GM21423 (cell line): ENCODE results near the gene OSR1.
"Not testable (repeated sequence)": the region's sequence is repeated elsewhere in the genome, so short reads cannot be mapped to it uniquely, and the experiment has no call there.

Experiments used
- ATAC-seq: cut with Tn5 transposase; IDR thresholded peaks from one replicate; pipeline ENCODE4 v1.9.1; 2021; ENCODE audit warnings: mild to moderate bottlenecking, moderate library complexity; ENCODE audit not compliant: unreplicated experiment

OSR1 gene

DNA sequence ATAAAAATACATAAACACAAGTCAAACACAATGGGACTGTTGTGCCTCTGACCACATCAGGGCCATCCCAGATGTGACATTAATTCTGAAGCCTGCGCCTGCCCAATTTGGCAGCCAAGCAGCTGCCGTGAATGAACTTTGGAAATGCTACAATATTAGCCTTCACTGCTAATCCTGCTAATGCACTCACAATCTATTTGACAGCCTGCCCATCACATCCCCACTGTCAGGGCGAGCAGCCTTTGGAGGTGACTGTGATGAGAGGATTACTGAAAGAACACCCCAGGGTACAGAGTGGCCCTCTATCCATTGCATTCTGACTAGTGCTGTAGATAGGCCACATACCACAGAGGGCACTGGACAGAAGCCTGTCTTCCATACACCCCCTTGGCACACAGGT is 21.6 kb downstream of the OSR1 start:
- no peak for ATAC-seq

- ATAC-seq: no peak
Observed at GRCh38 chr2:19332503-19332902, 25.9 kb downstream of the OSR1 start.

DNA sequence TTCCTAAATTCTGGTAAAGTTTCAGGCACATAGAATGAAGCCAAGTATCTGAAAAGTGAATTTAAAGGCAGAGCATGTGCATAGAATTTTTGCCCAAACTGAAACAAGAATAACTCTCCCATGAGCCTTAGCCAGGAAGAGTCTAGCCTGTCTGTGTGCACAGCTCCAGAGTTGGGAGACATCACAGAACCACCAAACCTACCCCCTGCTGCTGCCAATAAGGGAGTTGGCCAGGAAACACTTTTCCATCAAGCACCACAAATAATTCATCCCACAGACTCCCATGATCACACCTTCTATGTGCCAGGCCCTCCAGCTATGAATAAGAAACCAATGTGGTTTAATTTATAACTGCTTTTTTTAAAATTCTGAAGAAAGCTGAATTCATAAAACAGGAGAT is 27.0 kb downstream of the OSR1 start:
- no peak for ATAC-seq

DNA sequence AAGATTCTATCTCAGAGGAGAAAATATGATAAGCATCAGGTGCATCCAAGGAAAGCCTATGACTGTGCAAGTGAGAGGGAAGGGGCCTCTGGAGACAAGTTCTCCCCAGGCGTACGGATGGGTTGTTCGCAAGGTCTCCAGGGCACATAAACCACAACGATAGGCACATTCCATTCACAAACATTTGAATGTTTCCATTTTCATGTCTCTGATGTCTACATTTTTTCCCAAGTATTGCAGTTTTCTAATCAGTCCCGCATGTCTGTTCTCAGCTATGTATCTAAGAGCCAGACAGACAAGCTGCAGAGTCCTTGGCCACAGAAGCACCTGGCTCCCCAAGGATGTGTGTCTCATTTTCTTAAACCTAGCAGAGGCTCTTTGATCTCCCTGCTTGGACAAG is 28.0 kb downstream of the OSR1 start:
- ATAC-seq: no peak

- no peak for ATAC-seq
Observed at GRCh38 chr2:19329445-19329844, 29.0 kb downstream of the OSR1 start.

GRCh38 chr2:19327496-19327895 is 30.9 kb downstream of the OSR1 start:
- no peak for ATAC-seq

DNA sequence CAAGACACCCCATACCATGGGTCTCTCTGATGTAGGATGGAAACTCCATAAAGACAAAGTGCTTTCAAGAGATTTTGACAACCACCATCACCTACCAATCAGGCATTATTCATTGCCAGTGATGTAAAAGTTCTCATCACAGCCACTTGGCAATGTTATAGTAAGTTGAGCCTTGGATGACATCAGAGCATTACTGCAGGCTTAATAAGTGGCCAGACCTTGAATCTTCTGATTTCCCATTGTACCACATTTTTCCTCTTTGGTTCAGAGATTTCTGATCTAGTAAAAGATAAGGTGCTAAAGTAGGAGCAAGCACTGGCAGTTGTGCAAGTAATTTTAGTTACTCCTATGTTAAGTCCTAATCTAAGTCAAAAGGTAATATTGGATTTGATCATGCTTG is 36.5 kb downstream of the OSR1 start:
- no peak for ATAC-seq

DNA sequence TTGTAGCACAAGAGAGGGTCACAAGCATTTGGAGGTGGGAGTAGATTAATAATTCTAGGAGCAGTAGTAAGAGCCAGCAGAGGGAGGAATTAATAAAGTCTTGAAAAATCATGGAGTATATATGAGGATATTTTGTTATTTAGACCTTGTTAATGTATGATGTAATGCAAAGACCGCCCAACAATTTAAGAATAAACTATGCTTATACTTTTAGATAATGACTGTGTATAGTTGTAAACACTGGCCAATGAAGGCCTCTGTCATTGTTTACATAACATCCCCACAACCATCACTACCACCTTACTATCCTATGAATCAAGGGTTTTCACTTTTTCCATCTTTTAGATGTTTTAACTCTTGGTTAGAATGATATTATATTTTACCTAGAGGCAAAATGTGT is 37.6 kb downstream of the OSR1 start:
- ATAC-seq: no peak

DNA sequence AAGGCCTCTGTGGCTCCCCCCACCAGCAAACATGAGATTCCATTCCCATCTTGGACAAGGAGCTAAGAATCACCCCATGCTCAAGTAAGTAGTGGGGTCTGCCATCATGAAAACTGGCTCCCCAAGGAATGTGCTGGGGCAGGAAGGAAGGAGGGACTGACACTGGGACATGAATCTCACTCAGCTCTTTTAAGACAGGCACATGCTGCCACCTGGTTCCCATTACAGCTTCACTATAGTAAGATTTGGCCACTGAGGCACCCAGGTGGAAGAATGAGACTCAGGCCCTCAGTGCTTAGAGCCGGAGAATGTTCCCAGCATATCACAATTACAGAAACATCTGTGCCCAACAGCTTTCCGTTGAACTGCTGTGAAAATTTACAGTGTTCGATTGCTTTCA is 38.7 kb downstream of the OSR1 start:
- no peak for ATAC-seq

- ATAC-seq: no peak
Observed at GRCh38 chr2:19319064-19319463, 39.4 kb downstream of the OSR1 start.

DNA sequence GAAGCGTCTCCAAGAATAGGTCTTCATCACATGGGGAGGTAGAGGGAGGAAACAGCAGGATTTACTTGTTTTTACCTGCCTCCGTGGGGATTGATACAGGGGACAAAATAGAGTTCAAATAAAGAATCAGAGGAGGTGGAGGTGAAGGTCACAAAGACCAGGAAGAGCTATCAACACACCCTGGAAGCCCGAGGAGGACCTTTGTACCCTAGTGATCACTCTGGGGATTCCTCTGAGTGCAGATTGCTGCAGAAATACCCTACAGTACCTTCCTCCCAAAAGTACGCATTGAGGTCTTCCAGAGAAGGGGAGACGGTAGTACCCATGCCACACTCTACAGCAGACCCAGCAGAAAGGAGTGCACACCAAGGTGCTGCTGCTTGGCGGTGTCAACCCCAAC is 44.9 kb downstream of the OSR1 start:
- no peak for ATAC-seq

GRCh38 chr2:19312949-19313348 is 45.5 kb downstream of the OSR1 start:
- no peak for ATAC-seq

GRCh38 chr2:19306065-19306464 is 52.4 kb downstream of the OSR1 start:
- not testable (repeated sequence) for ATAC-seq

- not testable (repeated sequence) for ATAC-seq
Observed at GRCh38 chr2:19305400-19306055, 52.9 kb downstream of the OSR1 start.

DNA sequence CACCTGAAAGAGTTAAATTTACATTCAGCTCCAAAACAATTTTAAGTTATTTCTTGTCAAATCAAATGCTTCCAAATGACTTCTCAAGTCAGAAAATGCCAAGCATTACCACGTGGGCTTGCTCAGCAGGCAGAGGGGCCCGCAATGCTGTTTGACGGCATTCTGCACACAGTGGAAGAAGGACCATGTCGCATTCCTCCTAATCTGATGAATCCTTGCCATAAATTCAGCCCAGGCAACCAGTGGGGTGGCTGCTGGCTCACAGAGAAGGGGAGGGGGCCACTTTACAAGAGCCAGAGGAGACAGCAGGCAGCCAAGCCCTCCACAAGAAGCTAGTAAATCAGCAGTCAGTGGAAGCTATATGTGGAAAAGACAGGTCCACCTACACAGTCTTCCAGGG is 56.7 kb downstream of the OSR1 start:
- ATAC-seq: no peak
